GM19351 (cell line): ENCODE measurements around the gene MAP3K7CL.

Experiments
- ATAC-seq: cut with Tn5 transposase; IDR thresholded peaks from one replicate; pipeline ENCODE4 v1.9.1; 2021; ENCODE audit warnings: mild to moderate bottlenecking, moderate library complexity; ENCODE audit not compliant: unreplicated experiment

MAP3K7CL gene

DNA sequence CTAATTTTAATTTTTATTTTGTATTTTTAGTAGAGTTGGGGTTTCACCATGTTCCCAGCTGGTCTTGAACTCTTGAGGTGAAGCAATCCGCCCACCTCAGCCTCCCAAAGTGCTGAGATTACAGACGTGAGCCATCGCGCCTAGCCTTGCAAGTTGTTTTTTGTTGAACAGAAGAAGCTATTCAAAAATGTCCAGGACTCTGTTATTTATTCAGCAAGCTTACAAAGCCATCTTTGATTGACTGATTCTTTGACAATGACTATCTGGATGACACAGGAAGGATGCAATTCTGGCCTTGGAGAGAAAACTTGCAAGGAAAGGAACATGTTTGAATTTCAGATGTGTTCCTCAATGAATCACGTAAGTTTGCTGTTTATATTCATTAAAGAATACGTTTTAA lies 63.5 kb downstream of the MAP3K7CL start:
- no peak for ATAC-seq

DNA sequence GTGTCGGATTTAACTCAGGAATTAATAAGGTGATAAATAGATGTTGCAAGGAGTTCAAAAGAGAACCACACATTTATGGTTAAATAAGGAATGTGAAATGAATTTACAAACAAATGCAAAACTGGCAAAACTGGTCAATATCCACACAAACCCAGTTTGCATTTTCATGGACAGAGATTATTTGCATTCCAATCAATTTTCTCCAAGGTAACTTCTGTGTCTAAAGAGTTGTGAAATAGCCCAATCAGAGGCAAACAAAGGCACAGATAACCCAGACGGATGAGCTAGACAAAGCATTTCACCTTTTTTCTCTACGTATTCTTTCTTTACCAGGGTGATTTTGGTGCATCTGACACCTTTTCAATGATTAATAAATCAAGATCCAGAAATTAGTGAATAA lies 63.9 kb downstream of the MAP3K7CL start:
- no peak for ATAC-seq

DNA sequence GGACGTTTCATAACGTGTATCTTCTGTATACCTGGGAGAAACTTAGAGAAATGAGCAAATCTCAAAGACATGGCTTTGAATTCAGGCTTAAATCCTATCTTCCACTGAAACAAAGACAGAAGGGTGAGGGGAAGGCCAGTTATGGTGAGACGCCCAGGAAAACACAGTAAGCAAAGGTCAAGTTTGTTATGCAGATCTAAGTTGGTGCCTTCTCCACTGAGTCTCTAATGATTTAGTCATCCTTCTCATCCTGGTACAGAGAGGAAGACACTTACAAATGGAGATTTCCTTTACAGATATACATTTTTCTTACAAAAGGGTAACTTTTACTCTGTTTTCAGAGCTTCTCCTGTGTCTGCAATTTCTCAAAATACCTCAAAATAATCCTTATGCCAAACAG lies 64.4 kb downstream of the MAP3K7CL start:
- ATAC-seq = no peak

DNA sequence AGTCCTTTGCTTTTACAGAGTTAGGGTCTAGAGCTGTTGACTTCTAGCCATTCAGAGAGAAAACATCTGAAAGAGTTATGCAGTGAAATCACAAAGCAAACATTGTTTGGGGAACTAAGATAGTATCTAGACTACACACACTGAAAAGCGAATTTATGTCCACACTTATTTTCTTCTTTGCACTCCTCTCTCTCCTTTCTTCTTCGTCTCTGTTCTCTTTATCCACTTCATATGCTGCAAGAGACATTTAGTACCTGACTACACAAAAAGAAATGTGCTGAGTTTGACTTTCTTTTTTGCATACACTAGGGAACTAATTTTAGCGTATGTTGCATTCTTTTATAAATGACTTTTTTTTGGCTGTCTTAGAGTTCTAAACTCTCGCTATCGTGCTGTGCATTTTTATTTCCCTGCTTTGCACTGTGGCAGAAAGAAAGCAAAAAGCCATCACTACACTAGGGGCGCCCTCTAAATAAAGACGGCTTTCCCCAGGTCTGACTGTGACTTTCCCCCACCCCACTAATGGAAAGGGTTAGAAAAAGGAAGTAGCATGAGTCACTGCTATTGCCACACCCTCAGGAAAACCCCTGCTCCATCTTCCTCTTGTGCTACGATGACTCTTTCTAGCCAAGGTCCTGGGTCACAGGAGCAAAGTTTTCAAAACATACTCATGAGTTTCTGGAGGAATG lies 65.7 kb downstream of the MAP3K7CL start:
- ATAC-seq = peak; percentile 98

DNA sequence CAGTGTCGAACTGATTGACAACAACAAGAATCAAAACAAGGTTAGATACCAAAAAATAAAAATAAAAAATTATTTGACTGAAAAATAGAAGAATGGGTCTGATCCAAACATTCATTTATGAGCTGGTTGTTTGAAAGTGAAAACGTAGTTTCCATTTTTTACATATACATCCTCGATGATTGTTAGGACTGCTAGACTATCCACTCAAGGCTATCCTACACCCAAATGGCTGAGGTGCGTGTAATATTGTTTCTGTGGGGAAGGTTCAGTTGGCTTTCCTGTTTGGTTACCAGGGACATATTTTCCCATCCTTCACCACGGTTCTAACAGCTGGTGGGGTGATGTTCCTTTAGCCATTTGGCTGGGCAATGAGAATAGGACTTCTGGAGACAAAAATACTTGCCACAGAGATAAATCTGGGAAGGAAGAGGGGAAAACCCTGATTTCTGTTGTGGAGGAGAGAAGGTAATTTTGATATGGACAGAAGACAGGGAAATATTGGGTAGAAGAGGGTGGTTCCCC lies 66.3 kb downstream of the MAP3K7CL start:
- peak; percentile 23 for ATAC-seq

DNA sequence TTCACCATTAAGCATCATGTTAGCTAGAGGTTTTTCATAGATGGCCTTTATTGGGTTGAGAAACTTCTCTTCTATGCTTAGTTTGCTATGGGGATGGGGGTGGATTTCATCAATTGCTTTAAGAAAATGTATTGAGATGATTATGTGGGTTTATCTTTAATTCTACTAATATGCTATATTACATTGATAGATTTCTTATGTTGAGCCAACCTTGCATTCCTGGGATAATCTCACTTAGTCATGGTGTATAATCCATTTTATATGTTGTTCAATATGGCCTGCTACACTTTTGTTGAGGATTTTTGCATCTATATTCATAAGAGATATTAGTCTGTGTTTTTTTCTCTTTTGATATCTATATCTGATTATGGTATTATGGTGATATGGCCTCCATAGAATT lies 70.7 kb downstream of the MAP3K7CL start:
- ATAC-seq = no peak

DNA sequence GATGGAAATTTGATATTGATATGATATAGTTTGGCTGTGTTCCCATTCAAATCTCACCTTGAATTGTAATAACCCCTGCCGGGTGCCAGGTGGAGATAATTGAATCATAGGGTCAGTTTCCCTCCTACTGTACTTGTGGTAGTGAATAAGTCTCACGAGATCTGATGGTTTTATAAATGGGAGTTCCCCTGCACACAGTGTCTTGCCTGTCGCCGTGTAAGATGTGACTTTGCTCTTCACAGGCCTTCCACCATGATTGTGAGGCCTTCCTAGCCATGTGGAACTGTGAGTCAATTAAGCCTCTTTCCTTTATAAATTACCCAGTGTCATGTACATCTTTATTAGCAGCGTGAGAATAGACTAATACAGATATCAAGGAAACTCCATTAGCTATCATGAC lies 74.6 kb downstream of the MAP3K7CL start:
- ATAC-seq = no peak

DNA sequence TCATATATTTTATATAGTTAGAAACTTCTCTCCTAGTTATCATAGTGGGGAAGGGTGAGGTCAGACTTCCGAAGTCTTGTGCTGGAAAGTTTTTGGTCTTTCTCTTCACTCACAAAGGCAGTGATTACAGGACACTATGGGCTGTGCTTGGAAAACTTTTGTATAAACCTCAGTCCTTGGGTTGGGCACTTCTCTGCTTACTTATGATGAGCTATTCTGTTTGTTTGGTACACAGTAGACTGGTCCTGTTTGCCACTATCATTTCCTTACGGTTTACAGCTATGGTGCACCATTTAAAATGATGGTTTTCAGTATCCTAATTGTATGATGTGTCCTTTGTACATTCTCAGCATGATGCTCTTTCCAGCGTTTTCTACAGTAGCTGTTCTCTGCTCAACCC lies 75.5 kb downstream of the MAP3K7CL start:
- ATAC-seq = no peak

DNA sequence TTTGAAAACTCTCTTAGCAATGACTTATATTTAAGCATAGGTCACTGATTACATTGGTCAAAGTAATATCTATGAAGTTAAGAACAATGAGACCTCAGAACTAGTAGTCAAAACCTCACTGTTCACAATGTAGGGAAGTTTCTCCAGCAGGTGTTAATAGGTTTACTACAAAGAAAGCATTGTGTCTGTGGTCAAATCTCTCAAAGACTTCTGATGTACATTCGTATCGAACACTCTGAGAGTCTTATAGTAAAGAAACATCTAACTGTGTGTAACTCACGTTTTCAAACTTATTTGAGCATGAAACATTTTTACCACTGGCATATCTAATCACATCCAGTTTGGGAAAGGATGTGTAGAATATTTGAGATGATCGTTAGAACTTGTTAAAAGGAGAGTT lies 76.0 kb downstream of the MAP3K7CL start:
- no peak for ATAC-seq

DNA sequence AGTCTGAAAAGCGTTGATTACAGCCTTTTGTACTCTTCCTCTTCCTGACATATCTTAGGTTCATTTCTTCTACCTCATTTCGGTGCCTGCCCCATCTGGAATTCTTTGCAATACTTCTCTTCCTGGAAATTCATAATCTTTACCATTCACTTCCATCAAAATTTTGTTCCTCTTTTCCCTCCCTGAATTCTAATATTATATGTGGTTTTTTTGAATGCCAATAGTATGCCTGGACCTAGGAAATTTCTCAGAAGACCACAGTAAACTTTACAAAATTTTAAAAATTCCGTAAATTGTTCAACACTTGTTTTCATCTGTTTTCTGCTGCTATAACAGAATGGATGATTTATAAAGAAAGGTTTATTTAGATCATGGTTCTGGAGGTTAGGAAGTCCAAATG lies 76.8 kb downstream of the MAP3K7CL start:
- ATAC-seq = no peak

DNA sequence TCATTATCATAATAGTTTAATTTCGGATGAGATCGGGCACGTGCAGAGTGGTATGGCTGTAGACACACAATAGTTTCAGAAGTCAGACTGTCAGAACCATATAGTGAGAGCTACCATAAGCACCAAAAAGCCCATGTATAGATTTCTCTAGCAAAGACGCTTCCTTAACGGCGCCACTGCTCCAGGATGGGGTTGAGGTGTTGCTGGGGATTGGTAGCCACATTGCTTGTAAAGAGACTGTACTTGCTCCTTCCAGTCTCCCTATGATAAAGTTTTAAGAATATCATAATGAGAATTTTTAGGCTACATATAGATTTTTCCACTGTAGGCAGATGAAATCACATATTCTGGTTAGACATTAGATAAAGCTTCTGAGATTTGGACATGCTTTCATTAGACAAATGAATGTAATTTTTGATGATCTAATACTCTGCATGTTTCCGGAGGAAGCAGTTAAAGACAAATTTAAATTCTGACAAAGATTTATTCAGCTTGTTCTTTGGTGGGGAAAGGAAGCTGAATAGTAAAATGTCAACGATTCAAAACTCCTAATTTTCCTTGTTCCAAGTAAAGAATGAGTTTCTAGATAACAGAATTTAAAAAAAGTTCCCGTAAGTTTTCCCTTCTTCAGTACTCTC lies 77.7 kb downstream of the MAP3K7CL start:
- ATAC-seq = no peak

DNA sequence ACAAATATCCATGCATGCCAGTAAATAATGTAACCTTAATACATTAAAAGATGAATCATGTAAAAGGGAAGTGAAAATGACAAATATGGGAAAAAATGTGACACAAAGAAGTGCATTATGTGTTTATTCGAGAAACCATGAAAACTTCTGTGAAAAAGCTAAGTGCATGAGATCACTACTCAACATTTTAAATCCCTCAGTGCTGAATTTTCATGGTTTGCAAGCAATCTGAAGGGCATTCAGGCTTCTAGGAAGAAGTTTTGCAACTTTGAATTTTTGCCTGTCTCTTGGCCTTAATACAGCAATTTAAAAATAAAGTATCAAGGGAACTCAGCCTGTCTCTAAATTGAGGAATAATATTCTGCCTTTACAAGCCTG lies 78.2 kb downstream of the MAP3K7CL start:
- no peak for ATAC-seq

DNA sequence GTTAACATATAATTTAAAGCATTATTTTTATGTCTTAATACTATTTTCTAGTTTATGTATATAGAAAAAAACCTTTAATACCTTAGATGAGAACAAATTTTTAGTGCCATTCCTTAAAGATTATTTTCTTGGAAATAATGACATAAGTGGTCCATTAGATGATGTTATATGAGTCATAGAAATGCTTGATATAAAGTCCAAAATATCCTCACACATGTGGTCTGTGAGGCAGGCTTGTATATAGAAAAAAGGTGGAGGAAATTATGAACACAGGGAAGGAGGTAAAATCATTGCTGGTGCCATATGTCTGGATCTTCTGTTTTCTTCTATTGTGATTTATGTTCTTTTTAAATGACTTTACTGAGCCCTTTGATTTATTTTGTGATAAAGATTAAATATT lies 79.3 kb downstream of the MAP3K7CL start:
- no peak for ATAC-seq

DNA sequence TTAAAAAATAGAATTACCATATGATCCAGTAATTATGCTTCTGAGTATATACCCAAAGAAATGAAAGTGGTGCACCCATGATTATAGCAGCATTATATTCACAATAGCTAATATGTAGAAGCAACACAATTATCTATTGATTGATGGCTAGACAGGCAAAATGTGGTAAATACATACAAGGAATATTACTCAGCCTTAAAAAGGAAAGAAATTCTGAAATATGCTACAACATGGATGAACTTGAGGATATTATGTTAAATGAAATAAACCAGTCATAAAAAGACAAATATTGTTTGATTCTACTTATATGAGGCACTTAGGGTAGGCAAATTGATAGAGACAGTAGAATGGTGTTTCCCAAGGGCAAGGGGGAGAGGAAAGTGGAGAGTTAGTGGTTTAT lies 80.8 kb downstream of the MAP3K7CL start:
- no peak for ATAC-seq

DNA sequence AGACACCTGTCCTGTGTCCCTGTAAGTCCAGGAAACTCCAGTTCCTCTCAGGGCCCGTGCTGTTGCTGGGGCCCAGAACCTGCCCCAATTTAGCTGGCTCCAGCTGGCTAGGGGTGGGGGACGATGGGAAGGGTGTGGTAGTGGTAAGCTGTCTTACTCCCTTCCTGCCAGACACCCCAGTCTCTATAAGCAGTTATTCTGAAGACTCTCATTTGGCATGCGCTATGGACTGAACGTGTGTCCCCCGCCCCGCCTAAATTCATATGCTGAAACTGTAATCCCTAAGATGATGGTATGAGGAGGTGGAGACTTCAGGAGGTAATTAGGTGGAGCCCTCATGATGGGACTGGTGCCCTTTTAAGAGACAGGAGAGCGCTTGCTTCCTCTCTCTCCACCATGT lies 82.0 kb downstream of the MAP3K7CL start:
- ATAC-seq = no peak

DNA sequence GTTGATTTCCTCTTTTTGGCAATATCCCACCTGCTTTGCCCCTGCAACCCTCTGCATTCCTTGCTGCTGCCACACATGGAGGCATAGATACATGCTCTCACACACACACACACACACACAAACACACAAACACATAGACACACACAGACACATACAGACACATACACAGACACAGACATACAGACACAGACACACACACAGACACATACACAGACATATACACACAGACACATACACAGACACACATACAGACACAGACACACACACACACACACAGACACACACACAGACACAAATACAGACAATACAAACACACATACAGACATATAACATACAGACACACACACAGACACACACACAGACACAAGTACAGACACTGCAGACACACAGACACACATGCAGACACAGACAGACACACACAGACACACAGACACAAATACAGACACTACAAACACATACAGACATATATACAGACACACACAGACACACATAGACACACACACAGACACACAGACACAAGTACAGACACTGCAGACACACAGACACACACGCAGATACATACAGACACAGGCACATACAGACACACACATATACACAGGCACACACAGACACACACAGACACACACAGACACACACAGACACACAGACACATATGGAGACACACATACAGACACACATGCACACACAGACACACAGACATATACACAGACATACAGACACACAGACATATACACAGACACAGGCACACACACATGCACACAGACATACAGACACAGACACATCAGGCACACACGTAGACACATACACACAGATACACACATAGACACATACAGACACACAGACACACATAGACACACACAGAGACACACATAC lies 83.3 kb downstream of the MAP3K7CL start:
- no peak for ATAC-seq

DNA sequence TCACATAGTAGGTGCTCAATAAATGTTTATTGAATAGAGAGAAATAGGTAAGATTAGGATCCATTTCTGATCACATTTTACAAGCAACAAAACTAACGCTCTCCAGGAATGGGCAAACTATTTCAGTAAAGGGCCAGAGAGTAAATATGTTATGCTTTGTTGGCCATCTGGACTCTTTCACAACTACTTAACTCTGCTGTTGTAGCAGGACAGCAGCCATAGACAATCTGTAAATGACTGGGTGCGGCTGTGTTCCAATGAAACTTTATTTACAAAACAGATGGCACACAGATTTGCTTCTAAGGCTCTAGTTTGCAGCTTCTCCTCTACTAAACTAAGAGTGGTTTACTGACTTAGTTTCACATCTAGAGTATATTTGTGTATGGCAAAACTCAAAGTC lies 85.3 kb downstream of the MAP3K7CL start:
- ATAC-seq = no peak

DNA sequence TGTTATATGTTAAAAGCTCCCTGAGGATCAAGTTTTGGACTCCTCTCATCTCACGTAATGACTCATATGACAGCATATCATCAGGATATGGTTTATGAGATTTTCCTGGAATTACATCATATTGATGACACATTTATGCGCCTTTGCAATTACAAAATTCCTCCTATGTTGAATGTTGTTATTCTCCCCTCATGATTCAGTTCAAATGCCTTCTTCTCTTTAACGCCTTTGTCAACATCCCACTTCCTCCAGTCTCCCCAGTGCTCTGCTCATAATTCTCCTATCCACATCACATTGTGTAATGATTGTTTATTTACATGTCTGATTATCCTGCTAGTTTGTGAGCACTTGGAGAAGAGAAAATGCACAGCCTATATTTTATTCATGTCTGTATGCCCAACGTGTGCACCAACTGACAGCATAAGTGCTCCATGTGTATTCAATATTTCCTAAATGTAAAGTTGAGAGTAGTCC lies 87.4 kb downstream of the MAP3K7CL start:
- no peak for ATAC-seq

DNA sequence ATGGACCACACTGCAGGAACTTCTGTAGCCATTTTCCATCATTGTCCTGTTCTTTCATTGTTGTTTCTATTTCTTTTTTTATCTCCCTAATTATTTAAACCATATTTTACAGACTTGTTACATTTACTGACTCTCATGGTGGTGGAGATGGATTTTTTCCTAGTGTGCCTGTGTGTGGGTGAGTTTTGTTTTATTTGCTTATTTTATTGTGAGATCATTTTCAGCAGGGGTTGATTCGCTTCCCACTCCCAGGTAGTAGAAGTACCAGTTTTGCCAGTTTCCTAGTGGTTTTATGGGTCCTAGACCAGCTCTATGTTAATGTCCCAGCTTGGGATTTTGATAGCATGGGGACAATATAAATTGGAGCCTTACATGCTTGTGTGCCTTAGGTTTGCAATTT lies 88.3 kb downstream of the MAP3K7CL start:
- no peak for ATAC-seq

DNA sequence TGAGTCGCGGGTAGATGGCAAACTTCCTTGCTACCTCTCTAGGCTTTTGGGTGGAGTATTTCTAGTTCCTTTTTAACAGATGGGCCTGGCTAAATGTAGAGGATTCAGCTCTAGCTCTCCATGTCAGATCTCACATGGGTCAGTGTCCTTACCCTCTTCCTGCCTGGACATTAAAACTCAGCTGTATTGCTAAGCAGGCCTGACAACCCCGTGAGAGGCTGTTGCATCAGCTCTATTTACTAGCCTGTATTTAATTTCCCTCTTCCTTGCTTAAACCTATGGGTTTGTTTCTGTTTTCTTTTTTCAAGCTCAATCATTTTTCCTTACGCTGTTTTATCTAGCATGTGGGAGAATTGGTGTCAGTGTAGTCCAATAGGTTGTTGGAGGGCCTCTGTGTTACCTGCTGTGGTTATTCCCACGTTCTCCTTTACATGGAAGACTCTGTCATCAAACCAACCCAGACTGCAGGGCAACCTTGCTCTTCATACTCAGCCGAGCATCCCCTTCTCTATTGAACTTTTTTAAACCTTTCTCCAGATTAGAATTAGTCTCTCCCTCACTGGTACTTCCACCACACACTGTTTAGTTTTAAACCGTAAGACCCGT lies 88.8 kb downstream of the MAP3K7CL start:
- ATAC-seq = no peak

DNA sequence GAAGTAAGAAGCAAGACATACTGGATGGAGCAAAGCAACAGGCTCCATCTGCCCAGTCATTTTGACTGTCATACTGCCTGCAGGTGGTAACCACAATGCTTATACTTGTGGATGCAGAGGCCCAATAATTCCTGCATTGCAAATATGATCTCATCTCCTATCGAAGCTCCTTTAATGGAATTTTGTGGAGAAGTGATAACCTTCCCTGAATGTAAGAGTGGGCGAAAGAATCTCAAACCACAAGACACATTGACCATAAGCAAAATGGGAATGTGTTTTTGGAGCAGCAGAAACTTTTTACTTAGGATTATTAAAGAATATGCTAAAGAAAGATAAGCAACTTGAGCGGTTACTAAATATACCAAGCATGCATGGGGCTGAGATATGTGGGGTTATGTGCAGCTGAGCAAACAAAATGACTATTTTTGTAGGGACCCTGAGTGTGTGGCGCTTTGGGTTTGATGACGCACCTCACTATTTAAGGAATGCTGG lies 90.9 kb downstream of the MAP3K7CL start:
- ATAC-seq = no peak
